Nephron (organoid): ENCODE measurements around the gene DMAP1.

ENCODE experiments used
- H3K27ac Mint-ChIP-seq, 3 experiments: 2 replicates each; pipeline ENCODE4 v1.8.0; 2020; ENCODE audit warnings: mixed read lengths in 3 of 3, mild to moderate bottlenecking in 2 of 3, moderate library complexity in 1 of 3
- H3K27me3 Mint-ChIP-seq: 2 replicates; pipeline ENCODE4 v1.8.0; 2021; ENCODE audit warnings: low read depth, mild to moderate bottlenecking, moderate library complexity, mixed read lengths
- H3K36me3 Mint-ChIP-seq: 2 replicates; pipeline ENCODE4 v1.8.0; 2020; ENCODE audit warnings: low read depth, mixed read lengths
- H3K4me1 Mint-ChIP-seq: 2 replicates; pipeline ENCODE4 v1.8.0; 2020; ENCODE audit warnings: mixed read lengths
- H3K4me3 Mint-ChIP-seq, 3 experiments: 2 replicates each; pipeline ENCODE4 v1.8.0; 2020; ENCODE audit warnings: mild to moderate bottlenecking in 3 of 3, mixed read lengths in 3 of 3, moderate library complexity in 2 of 3
- H3K9me3 Mint-ChIP-seq: 2 replicates; pipeline ENCODE4 v1.8.0; 2020; ENCODE audit warnings: mixed read lengths
- TF ChIP-seq, protein P1 (sequence below), 3 experiments: fragments of 200-600 bp; sonication (generic); IDR thresholded peaks; one replicate each; pipeline ENCODE4 v1.5.0; 2021; ENCODE audit warnings: antibody characterized with exemption in 3 of 3; ENCODE audit not compliant: unreplicated experiment in 3 of 3

DMAP1 gene

DNA sequence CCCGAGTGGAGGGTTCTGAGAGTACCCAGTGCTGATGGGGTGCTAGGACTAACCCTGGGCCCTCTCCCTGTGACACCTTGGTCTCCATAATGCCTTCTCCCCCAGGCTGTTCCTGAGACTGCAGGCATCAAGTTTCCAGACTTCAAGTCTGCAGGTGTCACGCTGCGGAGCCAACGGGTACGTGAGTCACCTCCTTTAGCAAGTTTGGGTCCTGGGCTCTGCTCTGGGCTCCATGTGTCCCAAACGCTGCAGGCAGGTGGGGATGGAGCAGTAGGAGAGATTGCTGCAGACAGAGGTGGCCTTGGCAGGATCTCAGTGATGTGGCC lies 6.0 kb downstream of the DMAP1 start:
- H3K4me3 Mint-ChIP-seq = no peak overlapping the region
- no peaks in the 10 kb centered on the region for H3K27me3 Mint-ChIP-seq
- no peaks in the 10 kb centered on the region for H3K9me3 Mint-ChIP-seq
- peaks cover 14% of the 10 kb centered on the region for H3K4me1 Mint-ChIP-seq
- peaks cover 55% of the 10 kb centered on the region for H3K36me3 Mint-ChIP-seq
- TF ChIP-seq, protein P1, sequence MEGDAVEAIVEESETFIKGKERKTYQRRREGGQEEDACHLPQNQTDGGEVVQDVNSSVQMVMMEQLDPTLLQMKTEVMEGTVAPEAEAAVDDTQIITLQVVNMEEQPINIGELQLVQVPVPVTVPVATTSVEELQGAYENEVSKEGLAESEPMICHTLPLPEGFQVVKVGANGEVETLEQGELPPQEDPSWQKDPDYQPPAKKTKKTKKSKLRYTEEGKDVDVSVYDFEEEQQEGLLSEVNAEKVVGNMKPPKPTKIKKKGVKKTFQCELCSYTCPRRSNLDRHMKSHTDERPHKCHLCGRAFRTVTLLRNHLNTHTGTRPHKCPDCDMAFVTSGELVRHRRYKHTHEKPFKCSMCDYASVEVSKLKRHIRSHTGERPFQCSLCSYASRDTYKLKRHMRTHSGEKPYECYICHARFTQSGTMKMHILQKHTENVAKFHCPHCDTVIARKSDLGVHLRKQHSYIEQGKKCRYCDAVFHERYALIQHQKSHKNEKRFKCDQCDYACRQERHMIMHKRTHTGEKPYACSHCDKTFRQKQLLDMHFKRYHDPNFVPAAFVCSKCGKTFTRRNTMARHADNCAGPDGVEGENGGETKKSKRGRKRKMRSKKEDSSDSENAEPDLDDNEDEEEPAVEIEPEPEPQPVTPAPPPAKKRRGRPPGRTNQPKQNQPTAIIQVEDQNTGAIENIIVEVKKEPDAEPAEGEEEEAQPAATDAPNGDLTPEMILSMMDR (IDR thresholded peaks at IDR 0.05; ENCODE audit: unreplicated experiment in 3 of 3) = no peak
- no peak overlapping the region for H3K27ac Mint-ChIP-seq

DNA sequence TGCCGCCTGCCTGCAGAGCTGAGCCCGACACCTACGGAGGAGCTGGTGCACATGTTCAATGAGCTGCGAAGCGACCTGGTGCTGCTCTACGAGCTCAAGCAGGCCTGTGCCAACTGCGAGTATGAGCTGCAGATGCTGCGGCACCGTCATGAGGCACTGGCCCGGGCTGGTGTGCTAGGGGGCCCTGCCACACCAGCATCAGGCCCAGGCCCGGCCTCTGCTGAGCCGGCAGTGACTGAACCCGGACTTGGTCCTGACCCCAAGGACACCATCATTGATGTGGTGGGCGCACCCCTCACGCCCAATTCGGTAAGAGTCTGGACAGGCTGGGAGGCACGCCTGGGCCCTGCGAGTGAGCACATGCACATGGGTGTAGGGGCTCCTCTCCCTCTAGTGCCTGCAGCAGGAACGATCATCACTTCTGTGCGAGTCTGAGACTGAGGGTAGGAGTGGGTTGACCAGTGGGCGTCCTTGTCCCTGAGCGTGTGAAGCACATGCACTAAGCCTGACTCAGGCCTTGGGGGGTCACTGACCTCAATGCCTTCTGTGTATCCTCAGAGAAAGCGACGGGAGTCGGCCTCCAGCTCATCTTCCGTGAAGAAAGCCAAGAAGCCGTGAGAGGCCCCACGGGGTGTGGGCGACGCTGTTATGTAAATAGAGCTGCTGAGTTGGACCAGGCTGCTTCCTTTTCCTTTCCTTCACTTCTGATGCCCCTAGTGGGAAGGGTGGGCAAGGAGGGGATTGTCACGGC lies 6.9 kb downstream of the DMAP1 start:
- H3K9me3 Mint-ChIP-seq = no peaks in the 10 kb centered on the region
- H3K27me3 Mint-ChIP-seq = no peaks in the 10 kb centered on the region
- no peak overlapping the region for H3K4me3 Mint-ChIP-seq
- peaks cover 56% of the 10 kb centered on the region for H3K36me3 Mint-ChIP-seq
- no peak overlapping the region for H3K27ac Mint-ChIP-seq
- H3K4me1 Mint-ChIP-seq = peaks cover 14% of the 10 kb centered on the region
- TF ChIP-seq, protein P1 (IDR thresholded peaks at IDR 0.05; ENCODE audit: unreplicated experiment in 3 of 3) = peak in 1 of 3 experiments; percentile 13

DNA sequence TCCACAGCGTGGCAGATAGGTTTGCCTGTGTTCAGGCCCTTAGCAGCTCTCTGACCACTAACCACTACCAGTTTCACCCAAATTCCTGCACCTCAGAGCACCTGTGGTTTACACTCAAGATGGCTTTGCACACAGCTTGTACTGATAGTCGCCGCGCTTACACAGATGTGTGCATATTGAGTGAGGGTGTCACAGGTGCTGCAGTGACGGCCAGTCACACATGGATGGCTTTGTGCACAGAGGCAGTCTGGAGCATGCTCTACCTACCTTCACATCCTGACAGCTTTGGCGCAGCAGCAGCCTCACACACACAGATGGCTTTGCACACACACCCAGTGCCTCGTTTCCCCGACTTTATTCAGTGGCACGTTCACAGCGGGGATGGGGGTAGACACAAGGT lies 7.5 kb downstream of the DMAP1 start:
- TF ChIP-seq, protein P1 (IDR thresholded peaks at IDR 0.05; ENCODE audit: unreplicated experiment in 3 of 3) = no peak
- H3K27me3 Mint-ChIP-seq = no peaks in the 10 kb centered on the region
- H3K9me3 Mint-ChIP-seq = no peaks in the 10 kb centered on the region
- no peak overlapping the region for H3K27ac Mint-ChIP-seq
- H3K4me1 Mint-ChIP-seq = peaks cover 12% of the 10 kb centered on the region
- peaks cover 56% of the 10 kb centered on the region for H3K36me3 Mint-ChIP-seq
- no peak overlapping the region for H3K4me3 Mint-ChIP-seq

DNA sequence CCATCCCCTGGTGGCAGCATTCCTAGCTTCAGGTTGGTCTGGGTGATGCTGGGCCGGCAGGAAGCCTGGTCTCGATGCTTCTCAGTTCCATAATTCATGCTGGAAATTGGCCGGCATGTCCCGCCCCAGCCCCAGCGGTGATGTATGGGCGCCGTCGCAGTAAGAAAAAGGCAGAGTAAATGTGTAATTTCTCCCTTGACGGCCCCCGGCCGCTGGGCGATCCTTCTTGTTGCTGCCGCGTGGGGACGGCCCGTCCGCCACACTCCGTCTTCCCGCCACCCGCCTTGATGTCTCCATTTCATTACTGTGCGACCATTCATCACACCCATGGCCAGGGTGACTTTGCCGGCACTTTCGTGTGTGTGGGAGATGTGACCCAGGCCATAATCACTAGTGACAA lies 8.5 kb downstream of the DMAP1 start:
- H3K27ac Mint-ChIP-seq = no peak overlapping the region
- peaks cover 12% of the 10 kb centered on the region for H3K4me1 Mint-ChIP-seq
- TF ChIP-seq, protein P1 (IDR thresholded peaks at IDR 0.05; ENCODE audit: unreplicated experiment in 3 of 3) = no peak
- H3K36me3 Mint-ChIP-seq = peaks cover 56% of the 10 kb centered on the region
- H3K27me3 Mint-ChIP-seq = no peaks in the 10 kb centered on the region
- no peaks in the 10 kb centered on the region for H3K9me3 Mint-ChIP-seq
- H3K4me3 Mint-ChIP-seq = no peak overlapping the region

DNA sequence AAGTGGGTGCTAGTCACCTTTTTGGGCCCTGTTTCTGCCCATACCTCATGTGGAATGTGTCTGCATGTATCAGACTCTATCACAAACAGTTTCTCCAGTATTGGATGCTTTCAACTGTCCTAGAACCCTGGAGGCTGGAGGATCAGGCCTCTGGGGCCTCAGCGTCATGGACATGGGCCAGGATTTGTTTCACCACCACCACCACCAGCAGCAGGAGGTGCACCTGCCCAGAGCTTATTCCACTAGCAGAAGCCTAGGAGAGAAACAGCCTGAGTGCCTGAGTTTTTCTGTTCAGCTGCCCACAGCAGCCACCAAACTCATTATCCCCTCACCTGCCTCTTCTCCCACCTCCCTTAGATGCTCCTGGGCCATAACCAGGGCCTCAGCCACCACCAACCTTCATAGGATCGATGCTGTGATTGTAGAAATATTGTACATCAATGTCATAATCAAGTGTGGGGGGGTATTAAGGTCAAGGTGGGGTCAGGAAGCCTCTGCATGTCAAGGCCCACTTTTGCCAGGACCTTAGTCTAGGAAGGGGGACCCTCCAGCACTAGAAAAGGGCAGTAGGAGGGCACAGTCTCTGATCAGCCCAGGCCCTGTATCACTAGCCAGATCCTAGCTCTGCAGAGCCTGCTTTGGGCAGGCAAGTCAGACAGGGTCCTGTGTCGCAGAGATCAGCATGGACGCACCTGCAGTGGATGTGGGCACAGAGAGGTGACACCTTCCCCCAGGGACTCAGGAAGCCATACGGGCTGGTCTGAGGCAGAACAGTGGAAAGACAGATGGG lies 9.3 kb downstream of the DMAP1 start:
- TF ChIP-seq, protein P1 (IDR thresholded peaks at IDR 0.05; ENCODE audit: unreplicated experiment in 3 of 3) = no peak
- Mint-ChIP-seq H3K4me1 (peaks cover 12% of the 10 kb centered on the region), H3K4me3 (no peak overlapping the region)

More for the DNA sequence above, 9.3 kb downstream of the DMAP1 start:
- Mint-ChIP-seq H3K9me3 (no peaks in the 10 kb centered on the region), H3K27ac (no peak overlapping the region), H3K27me3 (no peaks in the 10 kb centered on the region), H3K36me3 (peaks cover 54% of the 10 kb centered on the region)
